GM21717 (cell line): ENCODE results near the gene ANO3.
"Not testable (repeated sequence)": the region's sequence is repeated elsewhere in the genome, so short reads cannot be mapped to it uniquely, and the experiment has no call there.

Experiments used
- ATAC-seq: cut with Tn5 transposase; IDR thresholded peaks from one replicate; pipeline ENCODE4 v1.9.1; 2021; ENCODE audit warnings: mild to moderate bottlenecking, moderate library complexity; ENCODE audit not compliant: unreplicated experiment

Gene ANO3

GRCh38 chr11:26618441-26618840 is 286.5 kb downstream of the ANO3 start:
- no peak for ATAC-seq

GRCh38 chr11:26620282-26621045 is 288.5 kb downstream of the ANO3 start:
- ATAC-seq = no peak

GRCh38 chr11:26621132-26621531 is 289.2 kb downstream of the ANO3 start:
- ATAC-seq = no peak

GRCh38 chr11:26622181-26622580 is 290.3 kb downstream of the ANO3 start:
- no peak for ATAC-seq

- peak; percentile 73 for ATAC-seq
Measured at GRCh38 chr11:26623076-26623659, 291.2 kb downstream of the ANO3 start.

- no peak for ATAC-seq
Measured at GRCh38 chr11:26626346-26626745, 294.4 kb downstream of the ANO3 start.

GRCh38 chr11:26632691-26633159 is 300.8 kb downstream of the ANO3 start:
- peak; percentile 87 for ATAC-seq

- ATAC-seq = not testable (repeated sequence)
Measured at GRCh38 chr11:26643314-26643713, 311.4 kb downstream of the ANO3 start.

GRCh38 chr11:26649884-26650283 is 318.0 kb downstream of the ANO3 start:
- ATAC-seq = peak; percentile 85

GRCh38 chr11:26651916-26652315 is 320.0 kb downstream of the ANO3 start:
- ATAC-seq = no peak

- no peak for ATAC-seq
Measured at GRCh38 chr11:26655287-26655686, 323.4 kb downstream of the ANO3 start.

- no peak for ATAC-seq
Measured at GRCh38 chr11:26662916-26663315, 331.0 kb downstream of the ANO3 start.

GRCh38 chr11:26665036-26665435 is 333.1 kb downstream of the ANO3 start:
- no peak for ATAC-seq

GRCh38 chr11:26665946-26666345 is 334.0 kb downstream of the ANO3 start:
- no peak for ATAC-seq

GRCh38 chr11:26675233-26675928 is 343.5 kb downstream of the ANO3 start:
- no peak for ATAC-seq

- no peak for ATAC-seq
Measured at GRCh38 chr11:26676641-26677040, 344.7 kb downstream of the ANO3 start.

GRCh38 chr11:26677566-26677965 is 345.6 kb downstream of the ANO3 start:
- ATAC-seq = no peak

GRCh38 chr11:26687351-26687750 is 355.4 kb downstream of the ANO3 start:
- no peak for ATAC-seq

- no peak for ATAC-seq
Measured at GRCh38 chr11:26688701-26689100, 356.8 kb downstream of the ANO3 start.

GRCh38 chr11:26696330-26696729 is 364.4 kb downstream of the ANO3 start:
- no peak for ATAC-seq

GRCh38 chr11:26698224-26698623 is 366.3 kb downstream of the ANO3 start:
- ATAC-seq = no peak
